GM18519 (cell line): ENCODE results near the gene MRPL37.
"Not testable (repeated sequence)": the region's sequence is repeated elsewhere in the genome, so short reads cannot be mapped to it uniquely, and the experiment has no call there.

Experiments used
- ATAC-seq: cut with Tn5 transposase; IDR thresholded peaks from one replicate; pipeline ENCODE4 v1.9.1; 2021; ENCODE audit warnings: mild to moderate bottlenecking, moderate library complexity; ENCODE audit not compliant: unreplicated experiment, low FRiP score

The MRPL37 gene

DNA sequence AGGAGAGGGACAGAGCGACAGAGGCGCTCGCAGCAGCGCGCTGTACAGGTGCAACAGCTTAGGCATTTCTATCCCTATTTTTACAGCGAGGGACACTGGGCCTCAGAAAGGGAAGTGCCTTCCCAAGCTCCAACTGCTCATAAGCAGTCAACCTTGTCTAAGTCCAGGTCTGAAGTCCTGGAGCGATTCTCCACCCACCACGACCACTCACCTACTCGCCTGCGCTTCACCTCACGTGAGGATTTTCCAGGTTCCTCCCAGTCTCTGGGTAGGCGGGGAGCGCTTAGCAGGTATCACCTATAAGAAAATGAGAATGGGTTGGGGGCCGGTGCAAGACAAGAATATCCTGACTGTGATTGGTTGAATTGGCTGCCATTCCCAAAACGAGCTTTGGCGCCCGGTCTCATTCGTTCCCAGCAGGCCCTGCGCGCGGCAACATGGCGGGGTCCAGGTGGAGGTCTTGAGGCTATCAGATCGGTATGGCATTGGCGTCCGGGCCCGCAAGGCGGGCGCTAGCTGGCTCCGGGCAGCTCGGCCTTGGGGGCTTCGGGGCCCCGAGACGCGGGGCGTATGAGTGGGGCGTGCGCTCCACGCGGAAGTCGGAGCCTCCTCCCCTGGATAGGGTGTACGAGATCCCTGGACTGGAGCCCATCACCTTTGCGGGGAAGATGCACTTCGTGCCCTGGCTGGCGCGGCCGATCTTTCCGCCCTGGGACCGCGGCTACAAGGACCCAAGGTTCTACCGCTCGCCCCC is at the start of gene MRPL37, which contains the start of gene CYB5RL:
MRPL37 (plus strand) TSS at position 403 of the 754 bp plus-strand sequence; CDS start at position 480, 77 bp downstream.
CYB5RL (minus strand) TSS at position 266 of the 754 bp plus-strand sequence. CDS start 4,414 bp downstream, outside the sequence.
- peak; percentile 84 for ATAC-seq

DNA sequence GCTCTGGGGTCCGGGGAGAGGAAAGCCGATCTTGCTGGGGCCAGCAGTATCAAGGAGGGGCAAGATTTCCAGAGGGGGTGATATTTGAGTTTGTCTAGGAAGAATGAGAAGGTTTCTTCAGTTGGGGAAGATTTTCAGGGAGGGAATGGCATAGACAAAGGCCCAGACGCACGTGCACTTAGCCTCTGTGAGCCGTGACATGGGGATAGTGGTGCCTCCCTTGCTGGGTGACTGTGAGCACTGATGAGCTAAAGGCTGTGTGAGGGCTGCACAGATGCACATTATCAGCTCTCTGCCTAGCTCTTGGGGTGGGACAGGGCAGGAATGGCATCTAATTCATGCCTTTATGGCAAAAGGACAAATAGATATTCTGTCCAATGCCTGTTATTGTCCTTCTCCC is 49.0 kb upstream of the MRPL37 start:
- ATAC-seq, result no peak

DNA sequence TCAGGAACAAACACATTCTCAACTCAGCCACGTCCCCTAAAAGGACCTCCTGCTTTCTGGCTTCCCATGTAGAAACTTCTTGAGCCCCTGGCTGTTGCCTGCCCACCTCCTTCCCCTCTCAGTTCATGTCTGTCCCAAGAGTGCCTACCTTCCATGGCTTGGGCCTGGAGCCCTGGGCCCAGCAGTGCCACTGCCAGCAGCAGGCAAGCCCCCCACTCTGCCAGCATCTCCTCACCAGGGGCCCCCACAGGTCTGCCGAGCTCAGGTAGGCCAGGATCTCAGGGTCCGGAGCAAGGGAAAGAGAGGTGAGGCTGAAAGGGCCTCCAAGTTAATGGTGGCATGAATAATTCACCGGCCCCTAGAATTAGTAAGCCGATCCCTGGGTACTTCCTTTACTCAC is 47.3 kb upstream of the MRPL37 start, which contains the start of gene CDCP2:
CDCP2 (minus strand) TSS at position 305 of the 400 bp plus-strand sequence; CDS start at position 227, 78 bp downstream.
- ATAC-seq, result no peak

GRCh38 chr1:54153535-54154439 is 46.2 kb upstream of the MRPL37 start:
- no peak for ATAC-seq

- no peak for ATAC-seq
These were observed 43.8 kb upstream of the MRPL37 start for GRCh38 chr1:54156201-54156600.

- no peak for ATAC-seq
These were observed 43.0 kb upstream of the MRPL37 start for GRCh38 chr1:54156986-54157385.

DNA sequence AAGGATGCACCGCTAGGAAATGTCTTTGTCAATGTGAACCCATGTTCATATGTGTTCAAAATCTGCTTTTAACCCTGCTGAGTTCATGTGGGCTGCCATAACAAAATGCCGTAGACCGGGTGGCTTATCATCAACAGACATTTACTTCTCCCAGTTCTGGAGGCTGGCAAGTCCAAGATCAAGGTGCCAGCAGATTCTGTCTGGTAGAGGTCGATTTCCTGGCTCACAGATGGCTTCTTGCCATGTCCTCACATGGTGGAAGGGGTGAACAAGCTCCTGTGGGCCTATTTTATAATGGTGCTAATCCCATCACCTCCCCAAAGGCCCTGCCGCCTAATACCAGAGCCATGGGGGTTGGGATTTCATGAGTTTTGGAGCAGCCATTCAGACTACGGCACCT is 42.6 kb upstream of the MRPL37 start:
- no peak for ATAC-seq

- no peak for ATAC-seq
These were observed 41.9 kb upstream of the MRPL37 start for GRCh38 chr1:54158071-54158470.

DNA sequence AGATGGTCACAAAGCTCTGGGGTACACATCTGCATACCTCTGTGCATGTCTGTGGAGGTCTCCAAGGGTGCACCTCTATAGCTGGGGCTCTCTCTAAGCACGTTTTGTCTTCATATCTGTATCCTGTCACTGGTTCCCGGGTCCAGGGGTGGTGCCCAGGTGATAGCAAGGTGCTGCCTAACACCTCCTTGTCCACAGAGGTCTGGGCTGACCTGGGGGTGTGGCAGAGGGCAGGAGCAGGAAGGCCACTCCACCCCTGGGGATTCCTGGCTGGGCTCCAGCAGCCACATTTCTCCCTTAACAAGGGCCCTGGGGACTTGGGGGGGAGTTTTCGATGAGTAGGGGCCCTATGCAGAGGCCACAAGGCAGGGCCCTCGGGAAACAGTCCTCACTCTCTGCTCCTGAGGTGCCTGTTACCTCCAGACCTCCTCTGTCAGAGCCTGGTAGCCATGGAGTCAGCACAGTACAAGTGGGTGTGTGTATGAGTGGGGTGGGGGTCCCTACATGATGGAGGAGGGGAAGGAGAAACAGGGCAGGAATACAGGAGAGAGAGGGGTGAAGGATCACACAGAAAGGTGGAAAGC is 40.1 kb upstream of the MRPL37 start:
- no peak for ATAC-seq

DNA sequence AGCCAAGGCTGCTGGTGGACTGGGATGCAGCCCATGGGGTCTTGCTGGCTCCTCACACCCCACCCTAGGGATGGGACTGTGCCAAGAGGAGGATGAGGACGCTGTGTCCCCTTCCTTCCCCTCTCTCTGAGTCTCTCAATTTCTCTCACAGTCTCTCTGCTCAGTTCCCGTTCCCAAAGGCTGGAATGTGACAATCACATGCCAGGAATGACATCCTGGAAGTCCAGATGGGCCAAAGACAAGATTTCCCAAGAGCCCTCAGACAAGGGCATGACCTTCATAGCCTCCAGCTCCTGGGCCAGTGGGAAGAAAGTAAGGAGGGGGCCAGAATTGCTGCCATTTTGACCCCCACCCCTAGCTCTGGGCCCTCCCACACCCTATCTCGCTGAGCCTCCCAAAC is 39.6 kb upstream of the MRPL37 start:
- no peak for ATAC-seq

GRCh38 chr1:54161495-54162168 is 38.3 kb upstream of the MRPL37 start:
- ATAC-seq, result no peak

- ATAC-seq, result no peak
These were observed 36.9 kb upstream of the MRPL37 start for GRCh38 chr1:54163051-54163450.

DNA sequence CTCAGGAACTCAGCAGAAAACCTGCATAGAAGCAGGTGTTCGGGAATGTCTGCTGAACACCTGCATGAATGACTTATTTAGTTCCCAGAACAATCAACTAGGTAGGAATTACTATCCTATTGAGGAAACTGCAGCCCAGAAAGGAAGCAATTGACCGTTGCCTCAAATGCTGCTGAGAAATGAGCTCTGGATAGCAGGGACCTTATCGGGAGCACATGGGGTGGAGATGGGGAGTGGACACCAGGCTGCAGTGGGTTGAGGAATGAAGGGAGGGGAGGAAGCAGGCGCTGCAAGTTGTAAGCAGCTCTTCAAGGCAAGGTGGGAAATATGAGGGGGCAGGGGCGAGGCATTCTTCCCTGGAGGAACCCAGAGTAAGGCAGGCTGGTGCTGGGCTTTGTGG is 36.4 kb upstream of the MRPL37 start:
- no peak for ATAC-seq

GRCh38 chr1:54165146-54165545 is 34.8 kb upstream of the MRPL37 start:
- ATAC-seq, result no peak

DNA sequence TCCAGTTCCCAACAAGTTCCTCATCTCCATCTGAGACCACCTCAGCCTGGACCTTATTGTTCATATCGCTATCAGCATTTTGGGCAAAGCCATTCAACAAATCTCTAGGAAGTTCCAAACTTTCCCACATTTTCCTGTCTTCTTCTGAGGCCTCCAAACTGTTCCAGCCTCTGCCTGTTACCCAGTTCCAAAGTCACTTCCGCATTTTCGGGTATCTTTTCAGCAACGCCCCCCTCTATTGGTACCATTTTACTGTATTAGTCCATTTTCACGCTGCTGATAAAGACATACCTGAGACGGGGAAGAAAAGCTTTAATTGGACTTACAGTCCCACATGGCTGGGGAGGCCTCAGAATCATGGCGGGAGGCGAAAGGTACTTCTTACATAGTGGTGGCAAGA is 33.6 kb upstream of the MRPL37 start:
- not testable (repeated sequence) for ATAC-seq

GRCh38 chr1:54167422-54168139 is 32.4 kb upstream of the MRPL37 start:
- no peak for ATAC-seq

DNA sequence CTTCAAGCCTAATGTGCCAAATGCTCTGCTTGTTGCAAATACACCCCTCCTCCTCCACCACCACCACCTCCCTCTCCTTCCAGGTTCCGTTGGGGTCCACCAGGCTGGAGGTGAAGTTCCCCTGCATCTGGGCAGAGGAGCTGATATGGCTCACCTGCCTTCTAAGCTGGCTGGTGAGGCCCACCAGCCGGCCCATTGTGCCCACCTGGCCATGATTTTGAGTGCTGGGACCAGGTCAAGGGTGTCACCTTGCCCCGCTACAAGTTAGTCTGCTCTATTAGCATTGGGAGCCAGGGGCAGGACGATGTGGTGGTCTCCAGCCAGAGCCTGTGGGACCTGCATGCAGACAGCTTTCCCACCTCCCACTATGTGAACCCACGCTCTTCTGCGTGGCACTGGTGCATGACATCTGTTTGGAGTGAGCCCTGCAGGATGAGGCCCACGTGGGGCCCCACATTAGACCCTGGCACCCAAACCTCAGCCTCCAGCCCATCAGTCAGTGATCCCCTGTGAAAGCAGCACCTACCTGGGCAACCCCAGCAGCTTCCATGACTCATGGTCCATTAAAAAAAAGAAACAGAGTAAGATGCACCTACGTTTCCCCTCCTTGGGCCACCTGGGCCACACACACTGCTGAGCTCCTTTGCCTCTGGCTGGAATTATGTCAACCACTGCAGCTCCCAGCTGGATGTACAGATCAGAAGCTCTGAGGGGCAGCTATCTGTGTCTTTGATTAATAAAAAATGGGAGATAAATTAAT is 31.6 kb upstream of the MRPL37 start:
- ATAC-seq, result no peak

GRCh38 chr1:54169068-54169467 is 30.9 kb upstream of the MRPL37 start:
- ATAC-seq, result no peak

DNA sequence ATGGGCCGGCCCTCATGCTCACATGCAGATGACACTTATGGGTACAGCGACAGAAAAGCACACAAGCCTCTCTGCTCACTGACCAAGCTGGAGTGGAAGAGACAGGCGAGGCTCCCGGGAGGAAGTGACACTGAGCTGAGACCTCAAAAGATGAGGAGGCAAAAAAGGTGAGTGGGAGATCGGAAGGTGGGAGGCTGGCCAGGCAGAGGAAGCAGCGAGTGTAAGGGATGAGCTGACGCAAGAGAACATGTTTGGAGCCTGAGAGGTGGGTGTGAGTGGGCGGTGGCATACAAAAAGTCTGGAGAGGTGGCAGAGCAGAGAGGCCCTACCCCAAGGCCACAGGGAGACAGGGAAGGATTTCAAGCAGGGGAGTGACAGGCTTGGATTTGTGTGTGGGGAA is 29.0 kb upstream of the MRPL37 start:
- ATAC-seq, result no peak
